Adrenal gland (tissue), 5 donors: ENCODE results near the gene DYNC2LI1.

Source experiments
- POLR2A ChIP-seq, 2 donors: fragments of 450-650 bp; IDR thresholded peaks; one replicate each; pipeline ENCODE4 v1.6.1; 2017; ENCODE audit warnings: antibody characterized with exemption in 2 of 2, mild to moderate bottlenecking in 2 of 2, moderate library complexity in 1 of 2
- TF ChIP-seq, protein P1 (sequence below), 6 experiments: fragments of 450-650 bp in 4 of 6; fragments of 200-600 bp in 2 of 6; sonication (generic) in 1 of 6; IDR thresholded peaks; 1 replicate in 5 of 6; 2 replicates in 1 of 6; pipeline versions ENCODE4 v1.5.1 to v1.8.0; 2016 to 2021; ENCODE audit warnings: antibody characterized with exemption in 6 of 6, mild to moderate bottlenecking in 2 of 6, moderate library complexity in 1 of 6
- donor health status: DM: no; HTN: no; CAD: no.

DNA sequence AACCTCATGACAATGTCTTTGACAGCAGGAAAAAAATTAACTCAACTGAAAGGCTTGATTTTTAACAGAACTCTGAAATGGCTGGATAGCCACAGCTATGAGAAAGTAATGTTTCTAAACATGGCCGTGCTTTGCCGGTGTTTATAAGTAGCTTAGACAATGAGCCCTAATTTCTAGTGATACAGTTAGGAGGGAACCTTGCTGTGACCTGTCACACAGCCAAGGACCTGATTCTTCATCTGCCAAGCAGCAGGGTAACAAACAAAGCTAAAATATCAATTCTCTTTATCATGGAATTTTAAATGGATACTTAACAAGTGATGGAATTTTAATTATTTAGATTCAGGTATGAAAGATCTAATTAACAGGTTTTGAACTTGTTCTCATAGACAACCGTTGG lies 24.3 kb upstream of the DYNC2LI1 start:
- no peak for TF ChIP-seq POLR2A (IDR thresholded peaks at IDR 0.05)
- TF ChIP-seq, protein P1, sequence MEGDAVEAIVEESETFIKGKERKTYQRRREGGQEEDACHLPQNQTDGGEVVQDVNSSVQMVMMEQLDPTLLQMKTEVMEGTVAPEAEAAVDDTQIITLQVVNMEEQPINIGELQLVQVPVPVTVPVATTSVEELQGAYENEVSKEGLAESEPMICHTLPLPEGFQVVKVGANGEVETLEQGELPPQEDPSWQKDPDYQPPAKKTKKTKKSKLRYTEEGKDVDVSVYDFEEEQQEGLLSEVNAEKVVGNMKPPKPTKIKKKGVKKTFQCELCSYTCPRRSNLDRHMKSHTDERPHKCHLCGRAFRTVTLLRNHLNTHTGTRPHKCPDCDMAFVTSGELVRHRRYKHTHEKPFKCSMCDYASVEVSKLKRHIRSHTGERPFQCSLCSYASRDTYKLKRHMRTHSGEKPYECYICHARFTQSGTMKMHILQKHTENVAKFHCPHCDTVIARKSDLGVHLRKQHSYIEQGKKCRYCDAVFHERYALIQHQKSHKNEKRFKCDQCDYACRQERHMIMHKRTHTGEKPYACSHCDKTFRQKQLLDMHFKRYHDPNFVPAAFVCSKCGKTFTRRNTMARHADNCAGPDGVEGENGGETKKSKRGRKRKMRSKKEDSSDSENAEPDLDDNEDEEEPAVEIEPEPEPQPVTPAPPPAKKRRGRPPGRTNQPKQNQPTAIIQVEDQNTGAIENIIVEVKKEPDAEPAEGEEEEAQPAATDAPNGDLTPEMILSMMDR (IDR thresholded peaks at IDR 0.05) = no peak
